ENCODE data around the gene GALNT1. TPM values are rescaled to one million over a fixed set of nuclear protein-coding genes. Genes with fewer than 3 reads are reported as not detected.

GALNT1 gene
- total RNA-seq, 1 experiment from 2014 or later, result 54.7 TPM

DNA sequence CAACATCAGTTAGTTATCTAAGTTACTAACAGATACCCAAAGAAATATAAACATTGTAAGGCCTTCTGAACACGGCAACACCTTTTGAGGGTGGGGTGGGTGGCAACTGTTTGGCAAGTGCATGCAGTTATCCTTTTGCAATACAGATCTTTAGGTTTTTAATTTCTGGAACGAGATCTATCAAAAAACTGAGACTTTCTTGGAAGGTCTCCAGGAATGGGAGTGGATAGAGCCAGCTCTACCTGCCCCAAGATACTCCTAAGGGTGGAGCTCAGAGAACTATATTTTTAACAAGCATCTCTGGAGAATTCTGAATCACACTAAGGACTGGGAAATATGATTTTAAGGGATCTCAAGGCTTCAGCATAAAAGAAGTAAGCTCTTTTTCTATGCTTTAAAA, 11.4 kb upstream of the GALNT1 start (continued):
- no peak for TF ChIP-seq POLR2A (IDR thresholded peaks at IDR 0.05; ENCODE audit: borderline replicate concordance, extremely low read depth, insufficient read depth, insufficient read length)
- no peak for TF ChIP-seq ZNF274 (IDR thresholded peaks at IDR 0.05; ENCODE audit: low read depth, low read length)
- TF ChIP-seq ELF1 (IDR thresholded peaks at IDR 0.05; ENCODE audit: borderline replicate concordance, low read depth), result no peak
- no peak for TF ChIP-seq JUND (IDR thresholded peaks at IDR 0.05)
- TF ChIP-seq EZH2phosphoT487 (IDR thresholded peaks at IDR 0.05; ENCODE audit: borderline replicate concordance), result no peak
- no peak for TF ChIP-seq POLR2AphosphoS5 (IDR thresholded peaks at IDR 0.05; ENCODE audit: low read depth, low read length)
- no peak for TF ChIP-seq EGR1 (IDR thresholded peaks at IDR 0.05; ENCODE audit: low read depth)
- TF ChIP-seq, protein P1, sequence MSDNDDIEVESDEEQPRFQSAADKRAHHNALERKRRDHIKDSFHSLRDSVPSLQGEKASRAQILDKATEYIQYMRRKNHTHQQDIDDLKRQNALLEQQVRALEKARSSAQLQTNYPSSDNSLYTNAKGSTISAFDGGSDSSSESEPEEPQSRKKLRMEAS (IDR thresholded peaks at IDR 0.05), result no peak
- no peak for TF ChIP-seq TCF7L2 (IDR thresholded peaks at IDR 0.05; ENCODE audit: borderline replicate concordance, extremely low read depth, insufficient read depth, insufficient read length)
- no peak for TF ChIP-seq YY1 (IDR thresholded peaks at IDR 0.05; ENCODE audit: extremely low read depth, insufficient replicate concordance, low read depth, low read length)
- TF ChIP-seq EZH2 (IDR thresholded peaks at IDR 0.05), result no peak

DNA sequence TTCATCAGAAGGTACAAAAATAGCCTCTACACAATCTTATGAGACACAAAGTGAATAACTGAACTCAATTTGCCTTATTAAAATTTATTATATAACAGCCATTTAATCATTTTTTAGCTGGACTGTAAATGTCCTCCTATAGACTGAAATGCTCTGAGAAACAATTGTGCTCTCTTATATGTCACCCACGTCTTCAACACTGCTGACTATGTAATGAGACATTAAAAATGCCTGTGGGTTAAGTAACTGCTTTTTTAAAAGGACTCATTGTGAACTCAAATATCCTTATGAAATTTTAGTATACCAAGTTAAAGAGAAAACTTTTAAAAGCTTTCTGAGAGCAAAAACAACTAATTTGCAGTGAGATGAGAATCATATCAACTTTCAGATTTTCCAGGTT, 10.4 kb upstream of the GALNT1 start:
- RAD21 ChIA-PET (ENCODE audit: low non-redundant PET in 1 of 2, low total read pairs in 2 of 2, uncharacterized antibody in 2 of 2, unreplicated experiment in 2 of 2), result no interaction called here
- POLR2A ChIA-PET, result no interaction called here

More for the DNA sequence above, 10.4 kb upstream of the GALNT1 start:
- Histone ChIP-seq H3K36me3 (ENCODE audit: control insufficient read depth in 1 of 2, insufficient read depth in 2 of 2, low read length in 2 of 2) (no peaks in the 10 kb centered on the region), H2AFZ (ENCODE audit: low read depth, low read length, poor library complexity, severe bottlenecking) (no peak overlapping the region), H3K27ac (ENCODE audit: low read depth, low read length) (no peak overlapping the region), H3K4me3 (replicated peaks in 1 of 2; ENCODE audit: low read depth in 1 of 2, low read length in 2 of 2) (no peak overlapping the region), H3K27me3 (ENCODE audit: insufficient read depth, low read length) (no peaks in the 10 kb centered on the region), H3K9me2 (ENCODE audit: insufficient read depth) (no peaks in the 10 kb centered on the region), H3K9ac (ENCODE audit: low read length) (no peak overlapping the region), H3K4me1 (ENCODE audit: control insufficient read depth in 1 of 2, insufficient read depth in 2 of 2, low read length in 2 of 2) (no peaks in the 10 kb centered on the region), H3K4me2 (ENCODE audit: low read length) (no peak overlapping the region), H4K20me1 (ENCODE audit: insufficient read depth) (no peaks in the 10 kb centered on the region), H3K9me3 (ENCODE audit: control insufficient read depth in 1 of 2, insufficient read depth in 1 of 2, low read depth in 1 of 2, low read length in 2 of 2) (peaks cover 0 to 3% of the 10 kb centered on the region in 2 experiments; a peak in 1 of 4 replicates), H3K79me2 (ENCODE audit: insufficient read depth, low read length) (no peaks in the 10 kb centered on the region)
- ATAC-seq (no peak), DNase-seq (ENCODE audit: low read depth, low spot score) (no peak)
- CTCF ChIA-PET, result no interaction called here
- no TSS peak for BruUV-seq (replicated peaks)
- TF ChIP-seq, protein P2, sequence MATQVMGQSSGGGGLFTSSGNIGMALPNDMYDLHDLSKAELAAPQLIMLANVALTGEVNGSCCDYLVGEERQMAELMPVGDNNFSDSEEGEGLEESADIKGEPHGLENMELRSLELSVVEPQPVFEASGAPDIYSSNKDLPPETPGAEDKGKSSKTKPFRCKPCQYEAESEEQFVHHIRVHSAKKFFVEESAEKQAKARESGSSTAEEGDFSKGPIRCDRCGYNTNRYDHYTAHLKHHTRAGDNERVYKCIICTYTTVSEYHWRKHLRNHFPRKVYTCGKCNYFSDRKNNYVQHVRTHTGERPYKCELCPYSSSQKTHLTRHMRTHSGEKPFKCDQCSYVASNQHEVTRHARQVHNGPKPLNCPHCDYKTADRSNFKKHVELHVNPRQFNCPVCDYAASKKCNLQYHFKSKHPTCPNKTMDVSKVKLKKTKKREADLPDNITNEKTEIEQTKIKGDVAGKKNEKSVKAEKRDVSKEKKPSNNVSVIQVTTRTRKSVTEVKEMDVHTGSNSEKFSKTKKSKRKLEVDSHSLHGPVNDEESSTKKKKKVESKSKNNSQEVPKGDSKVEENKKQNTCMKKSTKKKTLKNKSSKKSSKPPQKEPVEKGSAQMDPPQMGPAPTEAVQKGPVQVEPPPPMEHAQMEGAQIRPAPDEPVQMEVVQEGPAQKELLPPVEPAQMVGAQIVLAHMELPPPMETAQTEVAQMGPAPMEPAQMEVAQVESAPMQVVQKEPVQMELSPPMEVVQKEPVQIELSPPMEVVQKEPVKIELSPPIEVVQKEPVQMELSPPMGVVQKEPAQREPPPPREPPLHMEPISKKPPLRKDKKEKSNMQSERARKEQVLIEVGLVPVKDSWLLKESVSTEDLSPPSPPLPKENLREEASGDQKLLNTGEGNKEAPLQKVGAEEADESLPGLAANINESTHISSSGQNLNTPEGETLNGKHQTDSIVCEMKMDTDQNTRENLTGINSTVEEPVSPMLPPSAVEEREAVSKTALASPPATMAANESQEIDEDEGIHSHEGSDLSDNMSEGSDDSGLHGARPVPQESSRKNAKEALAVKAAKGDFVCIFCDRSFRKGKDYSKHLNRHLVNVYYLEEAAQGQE (IDR thresholded peaks at IDR 0.05; ENCODE audit: low read depth), result no peak
- intact Hi-C loops (cut with micrococcal nuclease), result no loop called here
